ENCODE measurements around the gene VAV2.

VAV2 gene

DNA sequence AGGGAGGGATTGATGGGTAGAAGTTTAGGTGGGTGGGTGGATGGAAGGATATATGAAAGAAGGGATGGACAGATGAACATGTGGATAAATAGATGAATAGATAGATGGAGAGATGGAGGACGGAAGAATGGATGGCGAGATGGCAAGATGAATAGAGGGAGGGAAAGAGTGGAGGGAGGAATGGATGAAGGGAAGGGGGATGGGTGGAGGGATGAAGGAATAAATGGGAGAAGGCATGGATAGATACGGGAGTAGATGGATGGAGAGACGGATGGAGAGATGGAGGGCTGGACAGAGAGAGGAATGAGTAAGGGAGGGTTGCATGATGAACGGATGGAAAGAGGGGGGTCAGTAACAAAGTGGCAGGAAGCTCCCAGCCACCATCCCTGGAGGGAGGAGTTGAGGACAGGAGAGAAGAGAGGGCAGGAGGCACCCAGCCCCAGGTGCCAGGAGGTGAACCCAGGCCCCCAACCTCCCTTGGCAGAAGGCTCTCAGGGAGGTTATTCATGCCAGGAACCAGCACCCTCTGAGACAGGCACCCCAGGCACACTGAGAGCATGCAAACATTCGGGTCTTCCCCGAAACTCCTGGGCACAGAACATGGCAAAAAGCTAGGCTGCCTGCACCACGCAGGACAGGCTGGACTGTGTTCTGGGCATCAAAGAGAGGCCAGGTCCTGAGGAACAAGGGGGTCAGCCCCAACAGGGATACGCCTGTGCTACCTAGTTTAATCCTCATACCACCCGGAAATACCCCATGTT is 263.1 kb downstream of the VAV2 start:
- no peak for DNase-seq (ENCODE audit: low read depth, low spot score)

DNA sequence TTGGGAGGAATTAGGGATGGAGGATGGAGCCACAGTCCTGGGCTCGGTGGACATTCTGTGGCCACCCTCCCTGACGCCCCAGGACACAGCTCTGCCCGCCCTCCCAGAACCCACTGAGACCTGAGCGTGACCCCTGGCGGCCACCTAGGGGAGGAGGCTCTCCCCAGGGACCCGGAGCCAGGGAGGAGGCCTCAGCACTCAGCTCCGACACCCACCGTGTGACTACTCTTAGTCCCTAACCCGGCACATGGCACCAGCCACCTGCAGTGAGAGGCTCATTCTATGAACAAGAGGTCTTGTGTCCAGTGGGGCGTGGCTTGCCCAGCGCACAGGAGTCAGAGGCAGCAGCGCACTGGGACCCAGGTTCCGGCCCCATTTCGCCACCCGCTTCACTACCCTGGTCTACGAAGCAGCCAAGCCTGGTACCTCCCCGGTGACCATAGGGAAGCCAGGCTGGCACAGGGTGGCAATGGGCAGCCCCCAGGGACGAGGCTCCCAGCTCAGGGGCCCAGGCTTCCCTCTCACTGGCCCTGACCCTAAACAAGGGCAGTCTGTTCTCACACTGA is 264.2 kb downstream of the VAV2 start:
- no peak for DNase-seq (ENCODE audit: low read depth, low spot score)

DNA sequence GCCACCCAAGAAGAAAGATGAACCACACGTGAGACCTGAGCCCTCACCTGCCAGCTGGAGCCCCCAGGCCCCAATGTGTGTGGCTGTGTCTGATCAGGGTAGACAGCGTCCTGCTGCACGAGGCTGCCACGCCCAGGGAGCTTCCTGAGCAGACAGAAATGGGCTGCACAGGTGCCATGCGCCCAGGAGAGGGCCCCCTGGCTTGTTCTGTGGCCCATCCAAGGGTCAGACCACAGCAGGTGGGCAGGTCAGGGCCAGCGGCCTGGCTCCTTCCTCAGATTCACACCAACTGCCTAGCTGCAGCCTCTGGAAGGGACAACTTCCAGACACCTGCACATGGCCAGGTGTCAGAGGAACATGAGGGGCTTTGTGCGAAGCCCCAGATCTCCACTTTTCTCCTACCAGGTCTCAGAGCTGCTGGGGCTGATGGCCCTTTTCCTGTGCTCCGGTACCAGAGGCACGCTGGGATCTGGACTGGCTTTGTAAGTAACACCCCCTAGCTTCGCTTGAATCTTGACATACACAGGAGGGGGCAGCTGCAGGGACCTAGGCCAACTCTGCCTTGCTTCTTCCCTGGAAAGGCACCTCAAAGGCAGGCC is 264.7 kb downstream of the VAV2 start:
- no peak for DNase-seq (ENCODE audit: low read depth, low spot score)

DNA sequence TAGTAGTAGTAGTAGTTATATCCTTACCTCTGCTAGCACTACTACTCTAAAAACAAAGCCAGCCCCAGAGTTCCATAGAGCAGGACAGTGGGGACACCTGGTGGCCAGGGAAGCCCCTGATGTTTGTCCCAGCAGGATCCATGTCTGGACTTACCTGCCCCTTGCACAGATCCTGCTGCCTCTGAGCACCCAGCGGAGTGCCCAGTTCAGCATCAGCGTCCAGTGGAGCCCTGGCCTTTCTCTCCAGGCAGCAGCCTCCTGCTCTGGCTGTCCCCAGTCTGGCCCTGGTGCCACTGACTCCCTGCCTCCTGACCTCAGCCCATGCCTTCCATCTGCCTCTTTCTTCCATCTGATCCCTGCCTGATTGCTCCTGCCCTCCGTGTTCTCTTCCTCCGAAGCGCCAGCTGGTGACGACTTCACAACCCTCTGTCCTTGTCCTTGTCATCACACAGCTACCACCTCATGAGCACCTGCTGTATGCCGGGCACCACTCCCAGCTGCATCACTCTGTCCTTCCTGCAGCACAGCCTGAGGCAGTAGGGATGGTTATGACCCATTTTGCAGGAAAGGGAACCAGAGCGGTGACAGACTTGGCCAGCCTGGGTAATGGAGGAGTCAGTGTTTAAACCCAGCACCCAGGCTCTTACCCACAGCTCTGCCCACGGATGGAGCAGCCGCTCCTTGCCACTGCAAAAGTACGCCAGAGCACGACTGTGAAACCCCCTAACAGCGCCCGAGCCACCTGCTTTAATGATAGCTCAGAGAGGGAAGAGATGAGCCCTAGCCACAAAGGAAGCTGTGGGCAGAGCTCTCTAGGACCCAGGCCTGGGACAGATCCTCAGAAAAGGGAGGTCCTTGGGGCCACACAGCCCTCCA is 265.5 kb downstream of the VAV2 start:
- DNase-seq (ENCODE audit: low read depth, low spot score), result peak; percentile 69

DNA sequence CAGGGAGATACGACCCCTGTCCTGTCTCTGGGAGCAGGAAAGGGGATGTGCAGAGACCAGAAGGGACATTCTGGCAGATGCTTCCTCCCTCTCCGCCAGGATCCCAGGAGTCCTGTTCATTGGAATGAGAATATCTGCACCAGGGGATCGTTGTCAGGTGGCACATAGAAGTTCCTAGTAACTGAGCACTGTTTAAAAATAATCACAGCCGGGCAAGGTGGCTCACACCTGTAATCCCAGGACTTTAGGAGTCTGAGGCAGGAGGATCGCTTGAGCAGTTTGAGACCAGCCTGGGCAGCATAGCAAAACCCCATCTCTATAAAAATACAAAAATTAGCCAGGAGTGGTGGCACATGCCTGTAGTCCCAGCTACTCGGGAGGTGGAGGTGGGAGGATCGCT is 266.2 kb downstream of the VAV2 start:
- no peak for DNase-seq (ENCODE audit: low read depth, low spot score)

DNA sequence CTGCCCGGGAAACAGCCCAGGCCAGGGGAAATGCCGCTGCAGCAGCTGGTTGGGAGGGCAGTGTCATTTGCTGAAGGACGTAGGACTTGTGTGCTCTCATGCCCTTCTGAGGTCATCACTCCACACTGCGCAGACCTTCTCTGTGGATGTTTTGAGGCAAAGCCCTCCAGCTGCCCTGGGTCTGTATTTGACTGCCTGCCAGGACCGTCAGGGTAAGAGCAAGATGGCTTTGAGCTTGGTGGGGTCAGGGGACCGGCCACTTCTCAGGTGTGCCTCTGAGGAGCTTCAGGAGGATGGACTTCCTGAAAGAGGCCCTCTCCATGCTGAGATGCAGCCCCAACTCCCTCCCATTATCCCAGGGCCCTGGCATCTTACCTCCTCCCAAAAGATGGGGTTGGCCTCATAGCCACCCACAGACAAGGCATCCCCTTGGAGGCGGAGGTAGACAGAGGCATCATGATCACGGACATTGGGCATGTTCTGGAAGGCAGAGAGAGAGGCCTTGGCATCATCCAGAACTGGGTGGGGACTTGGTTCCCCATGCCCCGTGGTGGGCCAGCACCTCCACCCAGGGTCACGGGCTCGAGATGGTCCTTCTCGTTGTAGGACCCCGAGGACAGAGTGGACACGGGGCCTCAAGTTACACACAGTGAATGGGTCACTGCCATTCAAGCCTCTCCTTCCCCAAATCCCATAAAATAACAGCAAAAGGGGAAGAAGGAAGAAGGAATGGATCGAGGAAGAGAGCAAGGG is 273.4 kb downstream of the VAV2 start:
- no peak for DNase-seq (ENCODE audit: low read depth, low spot score)

DNA sequence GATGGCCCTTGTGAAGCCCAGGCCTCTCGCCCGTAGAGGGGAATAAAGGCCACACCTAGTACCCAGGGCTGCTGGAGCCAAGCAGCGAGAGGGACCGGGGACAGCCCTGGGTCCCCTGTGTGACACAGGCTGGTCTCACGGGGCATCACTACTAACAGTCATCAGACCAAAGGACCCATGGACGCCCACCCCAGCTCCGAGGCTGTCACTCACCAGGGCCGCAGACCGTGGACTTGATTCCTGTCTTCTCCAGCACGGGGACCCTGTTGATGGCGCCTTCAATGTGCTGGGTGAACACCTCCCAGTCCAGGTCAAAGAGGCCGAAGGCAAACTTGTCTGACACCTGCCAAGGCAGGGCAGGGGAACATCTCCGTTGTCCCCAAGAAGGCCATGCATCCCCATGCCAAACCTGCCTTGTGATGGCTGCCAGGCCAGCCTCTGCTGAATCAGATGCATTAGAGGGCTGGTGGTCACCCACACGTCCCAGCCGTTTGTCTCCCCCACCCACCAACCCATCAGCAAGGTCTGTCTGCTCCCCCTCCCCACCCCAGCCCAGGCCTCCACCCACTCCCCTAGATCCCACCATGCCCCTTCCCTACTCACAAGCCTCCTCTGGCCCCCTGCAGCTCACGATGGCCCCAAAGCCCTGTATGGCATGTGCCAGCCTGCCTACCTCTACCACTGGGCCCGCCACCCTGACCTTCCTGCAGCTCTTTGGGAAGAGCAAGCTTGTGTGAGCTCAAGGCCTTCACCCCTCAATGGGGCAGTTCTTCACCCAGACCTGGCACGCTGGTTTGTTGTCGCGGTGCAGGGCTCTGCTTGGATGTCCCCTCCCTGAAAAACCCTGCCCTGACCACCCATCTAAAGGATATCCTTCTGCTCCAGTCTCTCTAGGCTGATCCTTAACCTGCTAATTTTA is 274.8 kb downstream of the VAV2 start:
- no peak for DNase-seq (ENCODE audit: low read depth, low spot score)

DNA sequence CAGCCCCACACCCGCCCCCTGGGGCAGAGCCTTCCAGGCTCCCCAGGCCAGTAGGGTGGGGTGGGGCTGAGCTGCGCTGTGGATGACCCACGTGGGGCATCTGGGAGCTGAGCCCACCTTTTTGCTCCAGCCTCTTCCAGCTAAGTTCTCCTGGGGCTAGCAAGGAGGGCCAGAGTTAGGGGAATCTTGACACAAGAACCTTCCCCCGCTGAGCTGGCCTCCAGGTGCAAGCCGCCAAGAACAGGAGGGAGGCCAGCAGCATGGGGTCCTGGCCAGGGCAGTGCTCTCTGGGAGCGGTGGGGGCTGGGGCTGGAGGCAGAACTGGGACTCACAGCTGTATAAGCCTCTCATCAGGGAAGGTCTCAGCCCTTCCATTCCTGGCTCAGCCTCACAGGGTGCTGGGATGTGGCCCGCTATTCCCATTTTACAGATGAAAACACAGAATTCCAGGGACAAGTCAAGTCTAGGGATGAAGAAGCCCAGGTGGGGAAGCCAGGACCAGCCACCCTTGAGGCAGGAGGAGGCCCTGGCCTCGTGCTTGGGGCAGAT is 275.5 kb downstream of the VAV2 start:
- DNase-seq (ENCODE audit: low read depth, low spot score), result no peak

DNA sequence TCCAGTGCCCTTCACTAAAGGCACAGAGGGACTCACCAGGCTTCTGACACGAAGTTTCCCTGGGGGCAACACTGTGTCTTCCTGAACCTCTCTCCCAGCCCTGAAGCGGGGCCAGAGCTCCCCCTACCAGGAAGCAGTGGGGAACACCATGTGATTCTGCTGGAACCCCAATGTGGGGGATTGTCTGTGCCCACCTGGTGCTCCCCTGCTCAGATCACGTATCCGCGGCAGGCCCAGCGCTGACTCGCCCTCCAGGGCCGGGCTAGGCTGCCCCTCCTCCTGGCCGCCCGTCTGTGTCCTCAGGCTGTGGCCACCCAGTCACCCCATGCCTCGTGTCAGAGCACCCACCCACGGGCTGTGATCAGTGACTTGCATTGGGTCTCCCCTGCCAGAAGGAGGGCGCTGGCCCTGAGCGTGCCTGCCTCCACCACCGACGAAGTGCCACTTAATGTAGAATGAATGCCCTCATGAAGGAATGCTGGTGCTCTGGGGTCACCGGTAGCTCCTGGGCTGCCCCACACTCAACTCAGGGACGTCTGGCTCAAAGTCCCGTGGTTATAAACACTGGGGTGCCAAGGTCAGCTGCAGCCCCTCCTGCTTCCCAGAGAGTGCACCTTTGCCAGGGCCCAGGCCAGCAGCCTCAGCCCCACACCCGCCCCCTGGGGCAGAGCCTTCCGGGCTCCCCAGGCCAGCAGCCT is 276.1 kb downstream of the VAV2 start:
- peak; percentile 43 for DNase-seq (ENCODE audit: low read depth, low spot score)

DNA sequence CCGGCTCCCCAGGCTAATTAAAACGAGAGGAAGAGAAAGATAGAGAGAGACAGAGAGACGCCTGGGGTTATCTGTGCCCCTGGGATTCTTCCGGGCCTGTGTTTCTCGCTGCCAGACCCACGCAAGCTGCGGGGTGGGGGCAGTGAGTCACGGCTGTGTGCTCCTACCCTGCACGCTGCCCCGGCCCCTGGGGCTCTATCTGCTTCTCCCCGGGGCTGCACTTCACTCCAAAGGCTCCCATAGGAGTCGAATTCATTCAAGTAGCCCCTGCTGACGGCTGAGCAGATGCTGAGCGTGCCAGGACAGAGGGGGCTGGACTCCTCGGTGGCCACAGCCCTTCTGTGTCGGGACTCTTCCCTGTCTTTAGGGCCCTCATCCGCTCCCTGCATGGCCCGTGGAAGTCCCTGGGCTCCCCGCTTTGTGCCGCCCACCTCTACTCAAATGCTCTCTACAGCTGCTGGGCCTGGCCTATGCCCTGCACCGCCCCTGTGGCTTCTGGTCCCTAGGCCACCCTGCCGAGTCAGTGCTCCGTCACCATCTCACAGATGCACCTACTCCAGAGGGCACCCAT is 276.7 kb downstream of the VAV2 start:
- no peak for DNase-seq (ENCODE audit: low read depth, low spot score)

DNA sequence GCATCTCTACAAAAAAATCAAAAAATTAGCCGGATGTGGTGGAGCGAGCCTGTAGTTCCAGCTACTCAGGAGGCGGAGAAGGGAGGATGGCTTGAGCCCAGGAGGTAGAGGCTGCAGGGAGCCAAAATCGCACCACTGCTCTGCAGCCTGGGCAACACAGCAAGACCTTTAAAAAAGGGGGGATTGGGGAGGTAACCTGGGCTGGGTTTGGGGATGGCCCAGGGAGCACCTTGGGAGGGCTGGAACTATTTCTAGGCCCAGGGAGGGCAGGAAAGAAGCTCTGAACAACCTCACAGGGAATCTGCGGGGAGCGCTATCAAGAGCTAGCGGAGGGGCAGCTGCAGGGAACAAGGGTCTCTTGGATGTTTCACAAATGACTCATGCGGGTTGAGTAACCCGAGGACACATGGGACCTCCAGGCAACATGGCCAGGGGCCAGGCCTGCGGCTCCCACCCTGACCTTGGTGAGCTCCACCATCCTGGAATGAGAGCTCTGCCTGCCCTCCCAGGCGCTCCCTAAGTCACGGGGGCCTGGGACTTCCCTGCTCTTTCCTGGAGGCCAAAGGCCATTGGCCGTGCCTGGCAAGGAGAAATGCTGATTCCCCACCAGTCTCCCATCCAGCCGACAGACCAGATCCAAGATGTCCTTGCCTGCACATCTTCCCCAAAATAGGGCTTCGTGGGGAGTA is 277.4 kb downstream of the VAV2 start:
- peak; percentile 80 for DNase-seq (ENCODE audit: low read depth, low spot score)

DNA sequence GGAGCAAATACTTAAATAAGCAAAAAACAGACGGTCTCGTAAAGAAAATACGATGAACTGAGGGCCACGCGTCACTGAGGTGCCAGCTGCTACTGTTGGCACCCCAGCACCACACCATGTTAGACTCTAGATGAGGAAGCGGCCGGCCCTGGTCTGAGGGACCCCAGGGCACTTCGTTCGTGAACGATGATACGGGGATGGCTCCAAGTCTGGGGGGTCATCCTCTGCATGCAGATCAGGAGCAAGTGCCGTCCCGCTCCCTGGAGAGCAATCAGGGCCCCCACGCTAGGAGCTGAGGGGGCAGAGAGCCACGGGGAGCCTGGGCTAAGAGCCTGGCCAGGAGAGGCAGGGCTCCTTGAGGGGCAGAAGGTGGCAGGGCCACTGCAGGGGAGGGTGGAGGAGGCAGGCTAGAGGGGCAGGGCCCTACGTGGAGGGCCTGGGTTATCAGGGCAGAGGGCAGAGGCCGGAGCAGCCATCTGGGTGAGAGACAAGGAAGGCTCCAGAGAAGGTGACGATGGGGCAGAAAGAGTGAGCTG is 278.1 kb downstream of the VAV2 start:
- DNase-seq (ENCODE audit: low read depth, low spot score), result no peak

DNA sequence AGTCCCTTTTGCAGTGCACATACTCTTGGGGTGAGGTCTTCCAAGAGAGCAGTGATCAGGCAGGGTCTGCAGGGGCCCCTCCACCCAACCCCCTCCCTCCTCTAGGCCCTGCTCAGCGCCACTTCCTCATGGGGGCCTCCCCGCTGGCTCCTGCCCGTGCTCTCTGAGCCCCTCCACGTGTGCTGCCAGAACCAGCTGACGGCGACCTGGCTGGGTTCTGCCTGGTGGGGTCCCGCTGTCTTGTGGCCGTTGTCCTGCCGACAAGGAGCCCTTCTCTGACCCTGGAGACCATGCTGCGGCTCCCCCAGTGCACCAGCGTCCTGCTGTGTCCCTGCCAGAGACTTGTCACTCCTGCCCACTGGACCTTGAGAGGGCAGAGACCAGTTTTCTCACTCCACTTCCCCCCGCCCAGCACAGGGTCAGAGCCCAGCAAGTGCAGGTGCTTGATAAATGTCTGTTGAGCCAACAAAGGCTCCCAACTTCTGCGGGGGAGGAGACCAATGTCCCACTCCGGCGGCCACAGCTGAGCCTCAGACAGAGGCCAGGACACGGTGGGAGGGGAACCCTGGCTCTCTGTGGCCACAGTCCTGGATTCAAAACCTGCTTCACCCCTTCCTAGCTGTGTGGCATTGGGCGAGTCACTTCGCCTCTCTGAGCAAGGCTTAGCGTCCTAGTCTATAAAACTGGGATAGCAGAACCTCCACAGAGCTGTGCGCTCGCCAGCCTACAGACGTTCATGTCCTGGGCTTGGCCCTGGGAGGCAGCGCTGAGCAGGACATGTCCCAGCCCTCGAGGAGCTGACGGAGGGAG is 278.8 kb downstream of the VAV2 start:
- DNase-seq (ENCODE audit: low read depth, low spot score), result no peak

DNA sequence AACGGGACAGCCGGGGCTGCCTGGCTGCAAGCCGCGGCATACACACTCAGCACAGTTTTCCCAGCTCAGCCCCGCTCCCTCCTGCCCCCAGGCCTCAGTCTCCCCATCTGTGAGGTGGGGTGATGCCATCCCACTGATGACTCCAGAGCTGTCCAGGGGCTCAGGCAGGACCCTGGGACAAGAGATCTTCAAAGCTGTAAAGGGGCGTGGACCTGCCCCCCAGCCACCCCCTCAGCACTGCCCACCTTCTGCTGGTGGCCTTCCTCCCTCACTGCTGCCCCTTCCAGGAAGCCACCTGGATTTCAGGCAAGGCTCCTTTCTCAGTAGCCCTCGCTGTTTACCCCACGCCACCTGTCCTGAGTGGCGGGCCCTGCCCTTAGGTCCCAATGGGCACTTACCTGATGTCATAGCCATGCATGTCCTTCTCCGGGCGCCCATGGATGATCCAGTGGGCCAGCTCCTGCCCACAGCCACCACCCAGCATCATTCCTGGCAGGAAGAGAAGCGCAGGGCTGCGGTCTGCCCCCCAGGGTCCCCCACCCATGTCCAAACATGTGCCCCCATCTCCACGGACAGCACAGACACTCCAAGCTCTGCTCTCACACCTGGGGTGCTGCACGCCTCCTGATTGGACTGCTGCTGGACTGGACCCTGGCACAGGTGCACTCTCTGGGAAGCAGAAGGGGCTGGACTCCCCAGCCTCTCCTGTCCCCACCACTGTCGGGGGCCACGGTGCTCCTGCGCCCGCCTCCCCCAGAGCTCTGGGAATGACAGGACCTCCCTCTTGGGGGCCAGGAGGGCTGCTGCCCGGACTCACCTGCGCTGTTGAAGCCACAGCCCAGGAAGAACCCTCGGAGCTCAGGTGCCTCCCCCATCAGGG is 279.7 kb downstream of the VAV2 start:
- no peak for DNase-seq (ENCODE audit: low read depth, low spot score)

All from astrocyte of the hippocampus (primary cell).